GM23248 (cell line): ENCODE results near the gene BSG. TPM values are rescaled to one million over a fixed set of nuclear protein-coding genes. Genes with fewer than 3 reads are reported as not detected.

Experiments
- DNase-seq: peaks from one replicate; pipeline ENCODE4 v3.0.0-alpha.2; 2015
- H2AFZ ChIP-seq: fragments of 200-600 bp; sonication (generic); 2 replicates; pipeline ENCODE4 v1.6.1; 2016; ENCODE audit warnings: antibody characterized with exemption
- H3F3A ChIP-seq: fragments of 200-600 bp; sonication (generic); 2 replicates; pipeline ENCODE4 v1.6.1; 2016; ENCODE audit warnings: mild to moderate bottlenecking, antibody characterized with exemption, mixed run types; ENCODE audit not compliant: insufficient read depth
- H3K27ac ChIP-seq: fragments of 200-600 bp; sonication (generic); 2 replicates; pipeline ENCODE4 v1.5.1; 2016; ENCODE audit warnings: mild to moderate bottlenecking
- H3K27me3 ChIP-seq: fragments of 200-600 bp; sonication (generic); replicated peaks from 2 replicates; pipeline ENCODE4 v1.6.1; 2016; ENCODE audit warnings: mild to moderate bottlenecking; ENCODE audit not compliant: insufficient read depth
- H3K36me3 ChIP-seq: fragments of 200-600 bp; sonication (generic); 2 replicates; pipeline ENCODE4 v1.6.1; 2016; ENCODE audit warnings: low read depth, mild to moderate bottlenecking
- H3K4me1 ChIP-seq: fragments of 200-600 bp; sonication (generic); 2 replicates; pipeline ENCODE4 v1.6.1; 2016; ENCODE audit warnings: mild to moderate bottlenecking; ENCODE audit not compliant: insufficient read depth
- H3K4me2 ChIP-seq: fragments of 200-600 bp; sonication (generic); one replicate; pipeline ENCODE4 v1.6.1; 2016; ENCODE audit warnings: mild to moderate bottlenecking; ENCODE audit not compliant: unreplicated experiment
- H3K4me3 ChIP-seq: fragments of 200-600 bp; sonication (generic); 2 replicates; pipeline ENCODE4 v1.5.1; 2016; ENCODE audit warnings: mild to moderate bottlenecking
- H3K79me2 ChIP-seq: fragments of 200-600 bp; sonication (generic); 2 replicates; pipeline ENCODE4 v1.6.1; 2016; ENCODE audit warnings: mild to moderate bottlenecking; ENCODE audit not compliant: insufficient read depth
- H3K9ac ChIP-seq: fragments of 200-600 bp; sonication (generic); 2 replicates; pipeline ENCODE4 v1.6.1; 2016; ENCODE audit warnings: mild to moderate bottlenecking
- H3K9me2 ChIP-seq: fragments of 200-600 bp; sonication (generic); 2 replicates; pipeline ENCODE4 v1.6.1; 2016; ENCODE audit warnings: mixed run types, mild to moderate bottlenecking, moderate library complexity; ENCODE audit not compliant: insufficient read depth
- H3K9me3 ChIP-seq: fragments of 200-600 bp; sonication (generic); one replicate; pipeline ENCODE4 v1.6.1; 2017; ENCODE audit warnings: low read depth
- H4K20me1 ChIP-seq: fragments of 200-600 bp; sonication (generic); 2 replicates; pipeline ENCODE4 v1.6.0; 2016; ENCODE audit not compliant: insufficient read depth
- EZH2 ChIP-seq: fragments of 200-600 bp; sonication (generic); IDR thresholded peaks from 2 replicates; pipeline ENCODE4 v1.6.1; 2018; ENCODE audit warnings: antibody characterized with exemption, mild to moderate bottlenecking; ENCODE audit not compliant: insufficient read depth, poor library complexity, severe bottlenecking
- EZH2phosphoT487 ChIP-seq: fragments of 200-600 bp; sonication (generic); IDR thresholded peaks from 2 replicates; pipeline ENCODE4 v1.6.1; 2018; ENCODE audit warnings: antibody characterized with exemption, moderate library complexity, mild to moderate bottlenecking, low read depth; ENCODE audit not compliant: insufficient read depth
- WGBS, 2 experiments: methylation state at CpG; one replicate each; pipeline ENCODE4 v1.1.6; 2015 to 2017; ENCODE audit warnings: low lambda C conversion rate in 2 of 2, low coverage in 1 of 2; ENCODE audit errors: missing lambda C conversion rate in 2 of 2; 5-methylcytosine and 5-hydroxymethylcytosine counted together
- in situ Hi-C: fragments of 300-500 bp; cut with MboI; formaldehyde crosslinking; loops from 2 replicates; pipeline ENCODE4 v1.15.0; 2020
- polyA plus RNA-seq: library from polyadenylated mRNA; unstranded; fragments of >200 nt; fragmentation: Nextera tagmentation; extraction: Ambion mirVana; gene quantifications from 2 replicates; pipeline ENCODE4 v1.2.1, GENCODE V29; 2016
- total RNA-seq: library from RNA; depleted of rRNA; stranded (reverse); fragments of >200 nt; shearing (Covaris generic); gene quantifications from 2 replicates; pipeline ENCODE4 v1.2.3, GENCODE V29; 2014

Gene BSG
- total and polyA plus RNA-seq, 2 experiments from 2014 or later, result 939 to 955 TPM

DNA sequence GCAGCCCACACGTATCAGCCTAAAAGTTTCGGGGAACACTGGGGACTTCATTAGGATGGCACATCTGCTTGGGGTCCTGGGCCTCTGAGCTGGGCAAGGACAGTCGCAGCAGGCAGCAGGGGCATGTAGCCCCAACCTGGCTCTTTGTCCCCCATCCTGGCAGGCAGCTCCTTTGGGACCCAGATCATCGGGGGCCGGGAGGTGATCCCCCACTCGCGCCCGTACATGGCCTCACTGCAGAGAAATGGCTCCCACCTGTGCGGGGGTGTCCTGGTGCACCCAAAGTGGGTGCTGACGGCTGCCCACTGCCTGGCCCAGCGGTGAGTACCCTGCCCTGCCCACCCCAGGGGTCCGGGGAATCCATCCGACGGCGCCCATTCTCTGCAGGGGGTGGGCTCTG is 25.3 kb upstream of the BSG start:
- 76 to 83% methylated on average over 13 to 15 of the region's 15 CpGs for WGBS, 2 experiments
- no peak overlapping the region for H3K4me2 ChIP-seq
- H3K79me2 ChIP-seq, result no peaks in the 10 kb centered on the region
- no peak overlapping the region for H3K9ac ChIP-seq
- TF ChIP-seq EZH2 (no peak), EZH2phosphoT487 (no peak)
- H2AFZ ChIP-seq, result no peak overlapping the region
- H4K20me1 ChIP-seq, result no peaks in the 10 kb centered on the region
- H3K9me2 ChIP-seq, result no peaks in the 10 kb centered on the region
- H3K4me1 ChIP-seq, result no peaks in the 10 kb centered on the region
- in situ Hi-C loops, result no loop called here
- H3K4me3 ChIP-seq, result no peak overlapping the region
- no peak overlapping the region for H3K27ac ChIP-seq
- DNase-seq, result no peak
- no peaks in the 10 kb centered on the region for H3F3A ChIP-seq
- H3K27me3 ChIP-seq, result no peaks in the 10 kb centered on the region
- no peaks in the 10 kb centered on the region for H3K9me3 ChIP-seq
- H3K36me3 ChIP-seq, result no peaks in the 10 kb centered on the region

- Histone ChIP-seq H3K9ac (no peak overlapping the region), H3K36me3 (no peaks in the 10 kb centered on the region), H3K27ac (no peak overlapping the region), H3K4me2 (no peak overlapping the region), H3K9me2 (no peaks in the 10 kb centered on the region), H3K79me2 (no peaks in the 10 kb centered on the region), H3K9me3 (no peaks in the 10 kb centered on the region), H4K20me1 (no peaks in the 10 kb centered on the region), H3K27me3 (no peaks in the 10 kb centered on the region), H2AFZ (no peak overlapping the region), H3K4me1 (no peaks in the 10 kb centered on the region), H3K4me3 (no peak overlapping the region), H3F3A (no peaks in the 10 kb centered on the region)
- DNase-seq, result no peak
- in situ Hi-C loops, result no loop called here
- TF ChIP-seq EZH2phosphoT487 (no peak), EZH2 (no peak)
- 73 to 80% methylated on average over 19 to 26 of the region's 26 CpGs for WGBS, 2 experiments
Measured at GRCh38 chr19:547836-548720, 24.3 kb upstream of the BSG start.

- Histone ChIP-seq H3K27ac (no peak overlapping the region), H3F3A (no peaks in the 10 kb centered on the region), H3K4me2 (no peak overlapping the region), H4K20me1 (no peaks in the 10 kb centered on the region), H3K9me3 (no peaks in the 10 kb centered on the region), H3K4me3 (no peak overlapping the region), H3K36me3 (no peaks in the 10 kb centered on the region), H3K27me3 (no peaks in the 10 kb centered on the region), H3K9ac (no peak overlapping the region), H3K79me2 (no peaks in the 10 kb centered on the region), H2AFZ (no peak overlapping the region), H3K9me2 (no peaks in the 10 kb centered on the region), H3K4me1 (no peaks in the 10 kb centered on the region)
- TF ChIP-seq EZH2phosphoT487, result no peak
- DNase-seq, result no peak
- 69 to 76% methylated on average over 33 to 47 of the region's 52 CpGs for WGBS, 2 experiments
- in situ Hi-C loops, result no loop called here
Measured at GRCh38 chr19:548886-549830, 23.2 kb upstream of the BSG start.

DNA sequence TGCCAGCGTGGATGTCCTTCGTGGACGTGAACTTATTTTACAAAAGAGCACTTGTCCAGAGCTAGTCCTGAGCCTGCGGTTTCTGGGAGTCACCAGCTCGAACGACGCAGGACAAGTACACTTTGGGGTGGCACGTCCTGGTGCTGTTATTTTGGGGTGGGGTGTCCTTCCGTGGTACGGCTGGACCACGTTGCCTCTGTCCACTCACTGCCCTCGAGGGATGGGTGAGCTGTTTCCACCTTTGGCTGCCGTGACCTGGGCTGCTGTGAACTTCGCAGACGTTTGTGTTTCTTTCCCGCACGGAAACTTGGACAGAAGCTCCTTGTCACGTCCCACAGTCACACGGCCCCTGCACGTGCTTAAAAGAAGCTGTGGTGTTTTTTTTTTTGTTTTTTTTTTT is 17.6 kb upstream of the BSG start:
- no peaks in the 10 kb centered on the region for H3F3A ChIP-seq
- 70% methylated on average over 19 to 20 of the region's 20 CpGs for WGBS, 2 experiments
- H3K27me3 ChIP-seq, result no peaks in the 10 kb centered on the region
- H3K4me2 ChIP-seq, result no peak overlapping the region
- DNase-seq, result no peak
- TF ChIP-seq EZH2, result no peak
- H4K20me1 ChIP-seq, result no peaks in the 10 kb centered on the region
- H3K9me2 ChIP-seq, result no peaks in the 10 kb centered on the region
- H3K9me3 ChIP-seq, result no peaks in the 10 kb centered on the region
- no peak overlapping the region for H3K4me3 ChIP-seq
- no peak overlapping the region for H2AFZ ChIP-seq
- no peaks in the 10 kb centered on the region for H3K79me2 ChIP-seq
- H3K4me1 ChIP-seq, result no peaks in the 10 kb centered on the region
- no peak overlapping the region for H3K27ac ChIP-seq
- H3K36me3 ChIP-seq, result no peaks in the 10 kb centered on the region
- no peak overlapping the region for H3K9ac ChIP-seq
- in situ Hi-C loops, result no loop called here
